GM12875 (cell line): Measurements from ENCODE around the gene AOX1.

Experiments
- H3K4me3 ChIP-seq: one replicate; pipeline ENCODE4 v1.5.1; 2011; ENCODE audit warnings: low read depth, low read length, control low read depth
- CTCF ChIP-seq: IDR thresholded peaks from 2 replicates; pipeline ENCODE4 v1.5.1; 2011; ENCODE audit warnings: low read depth, mild to moderate bottlenecking, control low read depth, inconsistent platforms, low read length, moderate library complexity, borderline replicate concordance; ENCODE audit not compliant: insufficient read depth

Gene AOX1

GRCh38 chr2:200613692-200614091 lies 27.9 kb downstream of the AOX1 start:
- H3K4me3 ChIP-seq: no peak overlapping the region
- no peak for TF ChIP-seq CTCF

GRCh38 chr2:200614249-200614648 lies 28.4 kb downstream of the AOX1 start:
- no peak for TF ChIP-seq CTCF
- H3K4me3 ChIP-seq: no peak overlapping the region

GRCh38 chr2:200615247-200615646 lies 29.4 kb downstream of the AOX1 start:
- no peak for TF ChIP-seq CTCF
- H3K4me3 ChIP-seq: no peak overlapping the region

- H3K4me3 ChIP-seq: no peak overlapping the region
- no peak for TF ChIP-seq CTCF
These were observed 30.4 kb downstream of the AOX1 start for GRCh38 chr2:200616193-200616592.

- no peak overlapping the region for H3K4me3 ChIP-seq
- no peak for TF ChIP-seq CTCF
These were observed 30.8 kb downstream of the AOX1 start for GRCh38 chr2:200616656-200617055.

- no peak for TF ChIP-seq CTCF
These were observed 31.6 kb downstream of the AOX1 start for GRCh38 chr2:200617156-200618053.

GRCh38 chr2:200618054-200618419 lies 32.2 kb downstream of the AOX1 start:
- H3K4me3 ChIP-seq: no peak overlapping the region
- no peak for TF ChIP-seq CTCF

More at GRCh38 chr2:200617156-200618053, 31.6 kb downstream of the AOX1 start:
- no peak overlapping the region for H3K4me3 ChIP-seq
